Left ventricle myocardium inferior (tissue), 1 donor: Measurements from ENCODE around the gene NECTIN3. TPM values are rescaled to one million over a fixed set of nuclear protein-coding genes. Genes with fewer than 3 reads are reported as not detected.

Experiments
- DNase-seq: peaks from one replicate; pipeline ENCODE4 v3.0.0-alpha.2; 2020
- H3K27ac ChIP-seq: fragments of 200-600 bp; replicated peaks from 2 replicates; pipeline ENCODE4 v1.8.0; 2021
- H3K27me3 ChIP-seq: fragments of 200-600 bp; 2 replicates; pipeline ENCODE4 v1.8.0; 2021; ENCODE audit warnings: low read depth
- H3K36me3 ChIP-seq: fragments of 200-600 bp; 2 replicates; pipeline ENCODE4 v1.8.0; 2021
- H3K4me1 ChIP-seq: fragments of 200-600 bp; 2 replicates; pipeline ENCODE4 v1.8.0; 2021
- H3K4me3 ChIP-seq: fragments of 200-600 bp; 2 replicates; pipeline ENCODE4 v1.8.0; 2021; ENCODE audit warnings: mild to moderate bottlenecking, moderate library complexity
- H3K9me3 ChIP-seq: fragments of 200-600 bp; replicated peaks from 2 replicates; pipeline ENCODE4 v1.8.0; 2021
- intact Hi-C: fragments of 100-400 bp; cut with micrococcal nuclease; formaldehyde crosslinking; loops from one replicate; pipeline ENCODE4 v1.11.0; 2022
- total RNA-seq: library from RNA; stranded (reverse); fragmentation: NEBNext Ultra II Directional; extraction: Animal tissue kit (Norgen Biotek cat#: 25700); gene quantifications from one replicate; pipeline ENCODE4 v1.2.1, GENCODE V29; 2021
- TF ChIP-seq, protein P1 (sequence below): fragments of 200-600 bp; IDR thresholded peaks from 2 replicates; pipeline ENCODE4 v1.8.0; 2021; ENCODE audit warnings: antibody characterized with exemption, mild to moderate bottlenecking, borderline replicate concordance
- donor health status: DM: no; HTN: yes; CAD: no; lungs with severe emphysema.

NECTIN3 gene
- total RNA-seq, 1 donor from 2014 or later: 7.6 TPM

- TF ChIP-seq, protein P1, sequence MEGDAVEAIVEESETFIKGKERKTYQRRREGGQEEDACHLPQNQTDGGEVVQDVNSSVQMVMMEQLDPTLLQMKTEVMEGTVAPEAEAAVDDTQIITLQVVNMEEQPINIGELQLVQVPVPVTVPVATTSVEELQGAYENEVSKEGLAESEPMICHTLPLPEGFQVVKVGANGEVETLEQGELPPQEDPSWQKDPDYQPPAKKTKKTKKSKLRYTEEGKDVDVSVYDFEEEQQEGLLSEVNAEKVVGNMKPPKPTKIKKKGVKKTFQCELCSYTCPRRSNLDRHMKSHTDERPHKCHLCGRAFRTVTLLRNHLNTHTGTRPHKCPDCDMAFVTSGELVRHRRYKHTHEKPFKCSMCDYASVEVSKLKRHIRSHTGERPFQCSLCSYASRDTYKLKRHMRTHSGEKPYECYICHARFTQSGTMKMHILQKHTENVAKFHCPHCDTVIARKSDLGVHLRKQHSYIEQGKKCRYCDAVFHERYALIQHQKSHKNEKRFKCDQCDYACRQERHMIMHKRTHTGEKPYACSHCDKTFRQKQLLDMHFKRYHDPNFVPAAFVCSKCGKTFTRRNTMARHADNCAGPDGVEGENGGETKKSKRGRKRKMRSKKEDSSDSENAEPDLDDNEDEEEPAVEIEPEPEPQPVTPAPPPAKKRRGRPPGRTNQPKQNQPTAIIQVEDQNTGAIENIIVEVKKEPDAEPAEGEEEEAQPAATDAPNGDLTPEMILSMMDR: peak; percentile 69
- Histone ChIP-seq H3K4me3 (no peak overlapping the region), H3K27ac (no peak overlapping the region), H3K9me3 (no peaks in the 10 kb centered on the region), H3K4me1 (peaks cover 6% of the 10 kb centered on the region), H3K27me3 (no peaks in the 10 kb centered on the region), H3K36me3 (no peaks in the 10 kb centered on the region)
- intact Hi-C loops: no loop called here
- no peak for DNase-seq
Observed at GRCh38 chr3:111080413-111080812, 8.8 kb downstream of the NECTIN3 start.

GRCh38 chr3:111081008-111081545 lies 9.5 kb downstream of the NECTIN3 start:
- Histone ChIP-seq H3K27me3 (no peaks in the 10 kb centered on the region), H3K4me1 (peaks cover 6% of the 10 kb centered on the region), H3K4me3 (no peak overlapping the region), H3K27ac (no peak overlapping the region), H3K9me3 (no peaks in the 10 kb centered on the region), H3K36me3 (no peaks in the 10 kb centered on the region)
- intact Hi-C loops: no loop called here
- DNase-seq: no peak
- TF ChIP-seq, protein P1: no peak

- Histone ChIP-seq H3K9me3 (no peaks in the 10 kb centered on the region), H3K4me3 (no peak overlapping the region), H3K4me1 (peaks cover 16% of the 10 kb centered on the region), H3K36me3 (no peaks in the 10 kb centered on the region), H3K27ac (no peak overlapping the region), H3K27me3 (no peaks in the 10 kb centered on the region)
- intact Hi-C loops: no loop called here
- TF ChIP-seq, protein P1: no peak
- no peak for DNase-seq
Observed at GRCh38 chr3:111084911-111085310, 13.3 kb downstream of the NECTIN3 start.

DNA sequence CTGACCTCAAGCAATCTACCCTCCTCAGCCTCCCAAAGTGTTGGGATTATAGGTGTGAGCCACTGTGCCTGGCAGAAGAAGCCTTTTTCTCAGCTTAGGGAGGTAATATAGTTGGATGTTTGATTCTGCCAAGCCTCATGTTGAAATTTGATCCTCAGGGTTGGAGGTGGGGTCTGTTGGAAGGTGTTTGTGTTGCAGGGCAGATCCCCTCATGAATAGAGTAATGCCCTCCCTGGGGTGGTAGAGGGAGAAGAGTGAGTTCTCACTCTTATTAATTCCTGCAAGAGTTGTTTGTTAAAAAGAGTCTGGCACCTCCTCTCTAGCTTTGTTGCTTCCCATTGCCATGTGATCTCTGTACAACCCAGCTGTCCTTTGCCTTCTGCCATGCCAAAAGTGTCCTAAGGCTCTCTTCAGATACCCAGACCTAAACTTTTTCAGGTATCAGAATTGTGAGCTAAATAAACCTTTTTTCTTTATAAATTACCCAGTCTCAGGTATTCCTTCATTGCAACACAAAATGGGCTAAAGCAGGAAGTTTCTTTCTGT lies 16.4 kb downstream of the NECTIN3 start:
- Histone ChIP-seq H3K27ac (no peak overlapping the region), H3K27me3 (no peaks in the 10 kb centered on the region), H3K9me3 (no peaks in the 10 kb centered on the region), H3K4me1 (peaks cover 10% of the 10 kb centered on the region), H3K4me3 (no peak overlapping the region), H3K36me3 (no peaks in the 10 kb centered on the region)
- TF ChIP-seq, protein P1: no peak
- no peak for DNase-seq
- intact Hi-C loops: no loop called here

GRCh38 chr3:111096487-111097209 lies 25.0 kb downstream of the NECTIN3 start:
- TF ChIP-seq, protein P1: no peak
- Histone ChIP-seq H3K27ac (no peak overlapping the region), H3K4me3 (no peak overlapping the region), H3K27me3 (no peaks in the 10 kb centered on the region), H3K36me3 (no peaks in the 10 kb centered on the region), H3K9me3 (no peaks in the 10 kb centered on the region), H3K4me1 (peaks cover 7% of the 10 kb centered on the region)
- intact Hi-C loops: no loop called here
- DNase-seq: no peak
